Right cardiac atrium (tissue), 5 donors: ENCODE measurements around the gene CCL24. TPM values are rescaled to one million over a fixed set of nuclear protein-coding genes. Genes with fewer than 3 reads are reported as not detected.
"Not testable (repeated sequence)": the region's sequence is repeated elsewhere in the genome, so short reads cannot be mapped to it uniquely, and the experiment has no call there.

Experiments
- ATAC-seq, 2 donors: fragments of 200-7000 bp; cut with Tn5 transposase; one replicate each; pipeline versions ENCODE4 v1.8.0 to v1.9.1; 2020; ENCODE audit warnings: moderate library complexity in 2 of 2, mild to moderate bottlenecking in 1 of 2
- DNase-seq, 3 donors: peaks; one replicate each; pipeline ENCODE4 v3.0.0-alpha.2; 2020
- H3K27ac ChIP-seq: one replicate; pipeline ENCODE4 v1.5.1; 2013; ENCODE audit warnings: mild to moderate bottlenecking, low read length, control low read depth, moderate library complexity
- H3K27me3 ChIP-seq: one replicate; pipeline ENCODE4 v1.6.1; 2013; ENCODE audit not compliant: control insufficient read depth, insufficient read depth
- H3K4me1 ChIP-seq: one replicate; pipeline ENCODE4 v1.6.1; 2013; ENCODE audit warnings: low read length; ENCODE audit not compliant: control insufficient read depth, insufficient read depth
- H3K4me3 ChIP-seq: one replicate; pipeline ENCODE4 v1.5.1; 2013; ENCODE audit warnings: low read length, control low read depth
- H3K9me3 ChIP-seq: one replicate; pipeline ENCODE4 v1.6.1; 2013; ENCODE audit warnings: low read length; ENCODE audit not compliant: control insufficient read depth
- WGBS: extraction: QIAGEN DNeasy Blood & Tissue Kit; methylation state at CpG from one replicate; pipeline ENCODE4 v1.1.7; 2013; 5-methylcytosine and 5-hydroxymethylcytosine counted together
- intact Hi-C, 4 donors: fragments of 100-400 bp; cut with DNase I; formaldehyde crosslinking; loops; one replicate each; pipeline versions ENCODE4 v1.11.0 to v1.14.0; 2022 to 2023
- long read RNA-seq, 4 donors: library from polyadenylated mRNA; unstranded; transcript quantifications; one replicate each; pipeline ENCODE4 v2.0.0, GENCODE V29; 2020 to 2021
- polyA plus RNA-seq: library from polyadenylated mRNA; stranded (reverse); fragments of 200-250 nt; gene quantifications from one replicate; pipeline ENCODE4 v1.2.3, GENCODE V29; 2013
- total RNA-seq, 4 donors: library from RNA; stranded (reverse); fragmentation: NEBNext Ultra II Directional; extraction: Animal tissue kit (Norgen Biotek cat#: 25700); gene quantifications; one replicate each; pipeline ENCODE4 v1.2.1, GENCODE V29; 2021
- donor health status: healthy with polysubstance abuse.
- donor health status: DM: no; HTN: yes; CAD: no.
- donor health status: DM: no; HTN: no; CAD: no.
- donor health status: DM: no; HTN: yes; CAD: no; lungs with severe emphysema.
- donor health status: DM: yes; HTN: yes; CAD: no.

The CCL24 gene
- not detected for total RNA-seq
- polyA plus RNA-seq = not detected
- long read RNA-seq, donor 1 = 0 reads
- long read RNA-seq, donor 2 = 0 reads
- long read RNA-seq, donor 3 = 0 reads
- long read RNA-seq, donor 4 = 0 reads

GRCh38 chr7:75813781-75814236 lies at the start of gene CCL24:
CCL24 (minus strand) TSS chr7:75813806; CDS start chr7:75813715, 91 bp downstream.
- intact Hi-C loops = no loop called here
- no peaks in the 10 kb centered on the region for H3K4me1 ChIP-seq
- no peak within 1 kb of the TSS for H3K27ac ChIP-seq
- no peak for ATAC-seq
- DNase-seq = peak in 1 of 3 donors; percentile 63
- H3K27me3 ChIP-seq = no peaks in the 10 kb centered on the region
- whole genome bisulfite sequencing = 47% methylated on average over 7 of the region's 7 CpGs
- no peak within 1 kb of the TSS for H3K4me3 ChIP-seq
- H3K9me3 ChIP-seq = no peaks in the 10 kb centered on the region

DNA sequence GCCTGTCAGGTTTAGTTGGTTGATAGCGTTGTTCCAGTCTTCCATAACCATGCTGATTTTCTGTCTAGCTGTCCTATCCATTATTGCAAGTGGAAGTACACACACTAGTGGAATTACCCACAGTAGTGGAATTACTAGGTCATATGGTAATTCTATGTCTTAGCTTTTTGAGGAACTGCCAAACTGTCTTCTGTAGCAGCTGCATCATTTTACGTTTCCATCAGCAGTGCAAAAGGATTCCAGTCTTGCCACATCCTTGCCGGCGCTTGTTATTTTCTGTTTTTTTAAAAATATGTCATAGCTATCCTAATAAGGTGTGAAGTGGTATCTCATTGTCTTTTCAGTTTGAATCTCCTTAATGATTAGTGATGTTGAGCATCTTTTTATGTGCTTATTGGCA lies 48.0 kb upstream of the CCL24 start:
- ATAC-seq (peak; percentile 70 to 72), DNase-seq (no peak)
- WGBS = 53% methylated on average over 4 of the region's 4 CpGs
- Histone ChIP-seq H3K9me3 (no peaks in the 10 kb centered on the region), H3K27ac (no peak overlapping the region), H3K27me3 (no peaks in the 10 kb centered on the region), H3K4me1 (peaks cover 3% of the 10 kb centered on the region), H3K4me3 (no peak overlapping the region)
- intact Hi-C loops = no loop called here

GRCh38 chr7:75858410-75858809 lies 44.8 kb upstream of the CCL24 start:
- Histone ChIP-seq H3K4me3 (no peak overlapping the region), H3K4me1 (no peaks in the 10 kb centered on the region), H3K9me3 (no peaks in the 10 kb centered on the region), H3K27ac (no peak overlapping the region), H3K27me3 (no peaks in the 10 kb centered on the region)
- intact Hi-C loops = no loop called here
- ATAC-seq (no peak), DNase-seq (no peak)

DNA sequence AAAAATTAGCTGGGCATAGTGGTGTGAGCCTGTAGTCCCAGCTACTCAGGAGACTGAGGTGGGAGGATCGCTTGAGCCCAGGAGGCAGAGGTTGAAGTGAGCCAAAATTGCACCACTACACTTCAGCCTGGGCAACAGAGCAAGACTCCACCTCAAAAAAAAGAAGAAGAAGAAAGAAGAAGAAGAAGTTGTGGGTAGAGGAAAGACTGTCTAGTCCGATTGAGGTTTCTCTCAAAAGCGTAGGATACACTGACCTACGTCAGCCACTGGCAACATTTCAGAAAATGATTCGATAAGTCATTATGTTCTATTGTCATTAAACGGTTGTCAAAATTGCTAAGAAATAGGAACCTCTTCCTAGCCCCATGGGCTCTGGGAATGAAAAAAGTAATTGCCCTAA lies 42.9 kb upstream of the CCL24 start:
- Histone ChIP-seq H3K9me3 (no peaks in the 10 kb centered on the region), H3K4me1 (no peaks in the 10 kb centered on the region), H3K27me3 (no peaks in the 10 kb centered on the region), H3K27ac (no peak overlapping the region), H3K4me3 (no peak overlapping the region)
- ATAC-seq (no peak), DNase-seq (no peak)
- intact Hi-C loops = no loop called here
- 76% methylated on average over 6 of the region's 6 CpGs for WGBS

GRCh38 chr7:75854813-75855345 lies 41.3 kb upstream of the CCL24 start:
- ATAC-seq, intact Hi-C loops, DNase-seq, H3K27me3 ChIP-seq, H3K9me3 ChIP-seq, H3K4me1 ChIP-seq, H3K27ac ChIP-seq, H3K4me3 ChIP-seq: not testable (repeated sequence)
- 85% methylated on average over 10 of the region's 10 CpGs for WGBS

DNA sequence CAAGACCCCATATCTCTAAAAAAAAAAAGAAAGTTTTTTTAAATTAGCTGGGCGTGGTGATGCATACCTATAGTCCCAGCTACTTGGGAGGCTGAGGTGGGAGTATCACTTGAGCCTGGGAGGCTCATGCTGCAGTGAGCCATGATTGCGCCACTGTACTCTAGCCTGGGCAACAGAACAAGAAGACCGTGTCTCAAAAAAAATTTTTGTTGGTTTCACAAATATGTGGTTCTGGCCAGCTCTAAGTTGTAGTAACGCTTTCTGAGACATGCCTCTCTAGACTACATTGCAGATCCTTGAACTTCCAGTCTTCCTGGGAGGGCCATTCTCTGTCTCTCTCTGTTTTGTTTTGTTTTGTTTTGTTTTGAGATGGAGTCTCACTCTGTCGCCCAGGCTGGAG lies 40.6 kb upstream of the CCL24 start:
- H3K9me3 ChIP-seq = no peaks in the 10 kb centered on the region
- H3K4me3 ChIP-seq = no peak overlapping the region
- no peak for ATAC-seq
- H3K4me1 ChIP-seq = no peaks in the 10 kb centered on the region
- intact Hi-C loops = no loop called here
- H3K27ac ChIP-seq = no peak overlapping the region
- no peak for DNase-seq
- WGBS = 81% methylated on average over 5 of the region's 5 CpGs
- no peaks in the 10 kb centered on the region for H3K27me3 ChIP-seq

DNA sequence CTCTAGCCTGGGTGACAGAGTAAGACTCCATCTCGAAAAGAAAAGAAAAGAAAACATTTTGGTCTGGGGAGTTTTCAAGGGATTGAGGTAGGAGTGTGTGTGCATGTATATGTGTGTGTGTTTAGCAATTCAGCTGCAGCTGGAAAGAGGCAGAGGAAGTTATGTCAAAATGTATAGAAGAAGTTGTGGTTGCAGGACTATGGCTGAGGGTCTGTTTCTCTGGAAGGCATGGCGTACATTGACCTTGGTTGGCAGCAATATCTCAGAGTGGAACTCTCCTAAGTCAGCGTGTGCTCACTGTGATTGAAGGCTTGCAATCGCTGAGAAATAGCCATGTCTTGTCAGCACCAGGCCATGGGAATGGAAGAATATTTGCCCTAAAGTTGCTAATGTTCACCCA lies 36.6 kb upstream of the CCL24 start:
- WGBS = 74% methylated on average over 4 of the region's 4 CpGs
- no peaks in the 10 kb centered on the region for H3K27me3 ChIP-seq
- DNase-seq = no peak
- ATAC-seq = no peak
- no peaks in the 10 kb centered on the region for H3K9me3 ChIP-seq
- intact Hi-C loops = no loop called here
- H3K4me1 ChIP-seq = no peaks in the 10 kb centered on the region
- H3K4me3 ChIP-seq = no peak overlapping the region
- H3K27ac ChIP-seq = no peak overlapping the region

DNA sequence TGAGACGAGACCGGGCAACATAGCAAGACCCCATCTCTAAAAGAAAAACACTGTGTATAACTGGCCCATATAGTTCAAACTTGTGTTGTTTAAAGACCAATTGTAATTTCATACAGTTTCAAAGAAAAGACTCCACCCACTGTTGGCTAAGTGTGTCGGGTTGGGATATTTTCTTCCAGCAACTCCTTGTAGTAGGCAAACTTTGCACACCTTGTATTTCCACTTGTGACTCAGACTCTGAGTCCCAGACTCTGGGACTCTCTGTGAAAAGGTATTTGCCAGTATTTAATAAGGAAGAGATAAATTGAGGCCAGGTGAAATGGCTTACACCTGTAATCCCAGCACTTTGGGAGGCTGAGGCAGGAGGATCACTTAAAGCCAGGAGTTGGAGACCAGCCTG lies 36.0 kb upstream of the CCL24 start:
- intact Hi-C loops = no loop called here
- H3K27ac ChIP-seq = no peak overlapping the region
- no peaks in the 10 kb centered on the region for H3K9me3 ChIP-seq
- WGBS = 63% methylated on average over 3 of the region's 3 CpGs
- DNase-seq (no peak), ATAC-seq (no peak)
- H3K27me3 ChIP-seq = no peaks in the 10 kb centered on the region
- H3K4me3 ChIP-seq = no peak overlapping the region
- no peaks in the 10 kb centered on the region for H3K4me1 ChIP-seq

- no peaks in the 10 kb centered on the region for H3K9me3 ChIP-seq
- DNase-seq (no peak), ATAC-seq (no peak)
- H3K27ac ChIP-seq = no peak overlapping the region
- H3K27me3 ChIP-seq = no peaks in the 10 kb centered on the region
- H3K4me1 ChIP-seq = peaks cover 2% of the 10 kb centered on the region
- intact Hi-C loops = no loop called here
- 75% methylated on average over 7 of the region's 7 CpGs for WGBS
- no peak overlapping the region for H3K4me3 ChIP-seq
Measured at GRCh38 chr7:75847707-75848106, 34.1 kb upstream of the CCL24 start.

GRCh38 chr7:75845132-75845531 lies 31.5 kb upstream of the CCL24 start:
- DNase-seq, H3K4me3 ChIP-seq, H3K4me1 ChIP-seq, H3K27ac ChIP-seq, ATAC-seq, H3K27me3 ChIP-seq, intact Hi-C loops, H3K9me3 ChIP-seq: not testable (repeated sequence)
- WGBS = 74% methylated on average over 6 of the region's 6 CpGs

DNA sequence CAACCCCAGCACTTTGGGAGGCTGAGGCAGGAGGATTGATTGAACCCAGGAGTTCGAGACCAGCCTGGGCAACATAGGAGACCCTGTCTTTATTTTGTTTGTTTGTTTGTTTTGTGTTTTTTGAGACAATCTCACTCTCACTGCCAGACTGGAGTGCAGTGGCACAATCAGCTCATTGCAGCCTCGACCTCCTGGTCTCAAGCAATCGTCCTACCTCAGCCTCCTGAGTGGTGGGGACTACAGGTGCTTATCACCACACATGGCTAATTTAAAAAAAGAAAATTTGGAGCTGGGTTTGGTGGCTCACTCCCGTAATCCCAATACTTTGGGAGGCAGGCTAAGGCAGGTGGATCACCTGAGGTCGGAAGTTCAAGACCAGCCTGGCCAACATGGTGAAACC lies 30.6 kb upstream of the CCL24 start:
- DNase-seq = no peak
- Histone ChIP-seq H3K4me3 (no peak overlapping the region), H3K4me1 (peaks cover 5% of the 10 kb centered on the region), H3K27me3 (no peaks in the 10 kb centered on the region), H3K9me3 (no peaks in the 10 kb centered on the region), H3K27ac (no peak overlapping the region)
- no peak for ATAC-seq
- intact Hi-C loops = no loop called here
- WGBS = 97% methylated on average over 5 of the region's 5 CpGs

DNA sequence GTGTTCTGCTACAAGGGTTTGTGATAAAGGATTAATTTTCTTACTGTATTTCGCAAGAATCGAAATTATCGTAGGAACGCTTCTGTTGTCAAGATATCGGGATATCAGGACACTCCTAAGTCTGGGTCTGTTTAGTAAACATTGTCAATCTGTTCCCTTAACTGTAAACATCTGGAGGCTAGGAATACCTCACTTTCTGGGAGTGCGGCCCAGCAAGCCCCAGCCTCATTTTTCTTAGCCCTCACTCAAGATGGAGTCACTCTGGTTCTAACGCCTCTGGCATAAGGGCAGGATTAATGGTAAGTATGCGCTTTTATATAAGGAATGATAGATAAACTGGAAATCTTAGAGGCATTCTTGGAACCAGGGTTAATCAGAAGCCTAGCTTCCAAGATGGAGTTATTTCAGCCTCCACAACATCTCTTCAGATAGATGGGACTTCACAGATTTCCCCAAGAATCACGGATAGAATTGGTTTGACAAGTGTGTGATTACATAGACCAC lies 30.1 kb upstream of the CCL24 start:
- Histone ChIP-seq H3K27me3 (no peaks in the 10 kb centered on the region), H3K4me1 (peaks cover 5% of the 10 kb centered on the region), H3K4me3 (no peak overlapping the region), H3K9me3 (no peaks in the 10 kb centered on the region), H3K27ac (no peak overlapping the region)
- DNase-seq = no peak
- no peak for ATAC-seq
- intact Hi-C loops = no loop called here
- WGBS = 88% methylated on average over 9 of the region's 9 CpGs
